HEK293T (cell line): Measurements from ENCODE around the gene MYO5B.

Experiments
- ARNT ChIP-seq: fragments of 450-650 bp; IDR thresholded peaks from 2 replicates; pipeline ENCODE4 v1.6.1; 2017; ENCODE audit warnings: mild to moderate bottlenecking
- BHLHE40 ChIP-seq: fragments of 450-650 bp; IDR thresholded peaks from 2 replicates; pipeline ENCODE4 v1.6.1; 2016; ENCODE audit warnings: mild to moderate bottlenecking, moderate library complexity, borderline replicate concordance
- FOXA1 ChIP-seq: fragments of 450-650 bp; IDR thresholded peaks from 2 replicates; pipeline ENCODE4 v1.6.1; 2016; ENCODE audit warnings: mild to moderate bottlenecking
- FOXK2 ChIP-seq: fragments of 450-650 bp; IDR thresholded peaks from 2 replicates; pipeline ENCODE4 v1.6.1; 2016; ENCODE audit warnings: mild to moderate bottlenecking
- FOXM1 ChIP-seq: fragments of 450-650 bp; IDR thresholded peaks from 2 replicates; pipeline ENCODE4 v1.6.1; 2017; ENCODE audit warnings: mild to moderate bottlenecking, borderline replicate concordance
- HDGF ChIP-seq: fragments of 450-650 bp; IDR thresholded peaks from 2 replicates; pipeline ENCODE4 v1.6.1; 2017; ENCODE audit warnings: antibody characterized with exemption, borderline replicate concordance
- L3MBTL2 ChIP-seq: fragments of 450-650 bp; conservative IDR thresholded peaks from 2 replicates; pipeline ENCODE4 v1.6.1; 2016; ENCODE audit warnings: mild to moderate bottlenecking
- LEF1 ChIP-seq: fragments of 450-650 bp; IDR thresholded peaks from 2 replicates; pipeline ENCODE4 v1.6.1; 2017; ENCODE audit warnings: mild to moderate bottlenecking, borderline replicate concordance
- NFRKB ChIP-seq: fragments of 450-650 bp; IDR thresholded peaks from 2 replicates; pipeline ENCODE4 v1.6.1; 2016; ENCODE audit warnings: mild to moderate bottlenecking, moderate library complexity
- PKNOX1 ChIP-seq: fragments of 450-650 bp; IDR thresholded peaks from 2 replicates; pipeline ENCODE4 v1.6.1; 2016
- SP1 ChIP-seq: fragments of 450-650 bp; IDR thresholded peaks from 2 replicates; pipeline ENCODE4 v1.6.1; 2017
- SUZ12 ChIP-seq: fragments of 450-650 bp; IDR thresholded peaks from 2 replicates; pipeline ENCODE4 v1.6.1; 2016; ENCODE audit warnings: mild to moderate bottlenecking
- TARDBP ChIP-seq: fragments of 450-650 bp; IDR thresholded peaks from 2 replicates; pipeline ENCODE4 v1.6.1; 2016
- ZNF384 ChIP-seq: fragments of 450-650 bp; IDR thresholded peaks from 2 replicates; pipeline ENCODE4 v1.6.1; 2016

- TF ChIP-seq SUZ12 (no peak), SP1 (no peak), LEF1 (no peak), BHLHE40 (no peak), ARNT (no peak), FOXM1 (no peak), FOXK2 (no peak), FOXA1 (no peak), PKNOX1 (no peak), ZNF384 (no peak), TARDBP (no peak), HDGF (no peak), L3MBTL2 (no peak), NFRKB (no peak)
These were observed 185.1 kb downstream of the MYO5B start for GRCh38 chr18:50009773-50010335.
